H1 (cell line): Measurements from ENCODE around the gene HRH4. TPM values are rescaled to one million over a fixed set of nuclear protein-coding genes. Genes with fewer than 3 reads are reported as not detected.

Experiments used
- CTCF ChIA-PET: fragments of 300-600 bp; sonication (Branson Sonifier 250); formaldehyde crosslinking; loops from one replicate; lab custom pipeline; 2021; ENCODE audit not compliant: partially characterized antibody; lab: Charles Lee
- POLR2A ChIA-PET: fragments of 300-600 bp; sonication (Branson Sonifier 250); formaldehyde crosslinking; loops from one replicate; lab custom pipeline; 2021; ENCODE audit warnings: inconsistent platforms; ENCODE audit not compliant: partially characterized antibody; lab: Charles Lee
- DNase-seq, 2 experiments: peaks; one replicate each; pipeline versions ENCODE4 v3.0.0 to v3.0.0-alpha.2; 2010 to 2022; ENCODE audit warnings: low spot score in 2 of 2, low read depth in 1 of 2, mixed read lengths in 1 of 2
- FAIRE-seq: peaks from 2 replicates; lab custom pipeline; 2011; peaks lifted over from hg19 to GRCh38; lab: Jason Lieb, UNC
- H2AFZ ChIP-seq: 2 replicates; pipeline ENCODE4 v1.8.1; 2012; ENCODE audit warnings: low read length, inconsistent platforms
- H2AK5ac ChIP-seq: 2 replicates; pipeline ENCODE4 v1.6.1; 2013; ENCODE audit warnings: low read depth, low read length
- H2BK120ac ChIP-seq: replicated peaks from 2 replicates; pipeline ENCODE3; 2013; ENCODE audit warnings: low read depth, low read length, inconsistent platforms
- H2BK12ac ChIP-seq: 2 replicates; pipeline ENCODE4 v1.6.1; 2013; ENCODE audit warnings: low read depth, low read length
- H2BK15ac ChIP-seq: 2 replicates; pipeline ENCODE4 v1.6.1; 2013; ENCODE audit warnings: low read length
- H2BK20ac ChIP-seq: 2 replicates; pipeline ENCODE4 v1.6.1; 2013; ENCODE audit warnings: low read length
- H2BK5ac ChIP-seq: 2 replicates; pipeline ENCODE4 v1.6.1; 2013; ENCODE audit warnings: low read depth, low read length
- H3K14ac ChIP-seq: 2 replicates; pipeline ENCODE4 v1.6.1; 2013; ENCODE audit warnings: inconsistent platforms; ENCODE audit not compliant: insufficient read length
- H3K18ac ChIP-seq: 2 replicates; pipeline ENCODE4 v1.6.1; 2013; ENCODE audit warnings: low read length; ENCODE audit errors: extremely low read depth
- H3K23ac ChIP-seq: 2 replicates; pipeline ENCODE4 v1.6.1; 2013; ENCODE audit warnings: inconsistent platforms; ENCODE audit not compliant: insufficient read length
- H3K23me2 ChIP-seq: 2 replicates; pipeline ENCODE4 v1.6.1; 2013; ENCODE audit warnings: low read depth, low read length
- H3K27ac ChIP-seq: 2 replicates; pipeline ENCODE4 v1.6.1; 2011; ENCODE audit warnings: low read depth, low read length, inconsistent platforms
- H3K27me3 ChIP-seq, 4 experiments: replicated peaks in 1 of 4; 1 replicate in 1 of 4; 2 replicates in 3 of 4; pipeline versions ENCODE4 v1.6.1 to v1.8.1; 2011 to 2013; ENCODE audit warnings: low read length in 3 of 4, mild to moderate bottlenecking in 3 of 4, inconsistent platforms in 2 of 4, mixed read lengths in 2 of 4, moderate library complexity in 1 of 4; ENCODE audit not compliant: control insufficient read depth in 3 of 4, insufficient read depth in 3 of 4; ENCODE audit errors: extremely low read depth in 1 of 4
- H3K36me3 ChIP-seq, 4 experiments: 2 replicates each; pipeline versions ENCODE4 v1.6.1 to v1.8.1; 2011 to 2013; ENCODE audit warnings: mild to moderate bottlenecking in 4 of 4, low read length in 3 of 4, moderate library complexity in 2 of 4, control low read depth in 1 of 4, inconsistent platforms in 1 of 4; ENCODE audit not compliant: insufficient read depth in 4 of 4, control insufficient read depth in 2 of 4
- H3K4ac ChIP-seq: replicated peaks from 2 replicates; pipeline ENCODE3; 2013; ENCODE audit warnings: low read length, low read depth, mixed read lengths, inconsistent platforms; ENCODE audit not compliant: insufficient read length
- H3K4me1 ChIP-seq, 4 experiments: replicated peaks in 1 of 4; 1 replicate in 1 of 4; 2 replicates in 3 of 4; pipeline versions ENCODE4 v1.6.1 to v1.8.1; 2011 to 2013; ENCODE audit warnings: low read length in 3 of 4, inconsistent platforms in 2 of 4, mixed read lengths in 1 of 4; ENCODE audit not compliant: insufficient read depth in 4 of 4, control insufficient read depth in 3 of 4
- H3K4me2 ChIP-seq, 2 experiments: 2 replicates each; pipeline versions ENCODE4 v1.6.1 to v1.8.1; 2011 to 2013; ENCODE audit warnings: low read depth in 2 of 2, low read length in 2 of 2, control low read depth in 1 of 2, inconsistent platforms in 1 of 2, mild to moderate bottlenecking in 1 of 2; ENCODE audit not compliant: insufficient read depth in 1 of 2
- H3K4me3 ChIP-seq, 4 experiments: fragments of 200-600, 300-600 bp in 1 of 4; sonication (generic), shearing (Covaris generic), sonication (Bioruptor Twin) in 1 of 4; 2 replicates each; pipeline versions ENCODE4 v1.5.1 to v1.8.1; 2011 to 2016; ENCODE audit warnings: low read length in 4 of 4, low read depth in 3 of 4, control low read depth in 2 of 4, inconsistent platforms in 2 of 4, mild to moderate bottlenecking in 2 of 4, mixed read lengths in 1 of 4, moderate library complexity in 1 of 4; ENCODE audit not compliant: insufficient read depth in 2 of 4; ENCODE audit errors: extremely low read depth in 1 of 4
- H3K56ac ChIP-seq: replicated peaks from 2 replicates; pipeline ENCODE3; 2013; ENCODE audit warnings: low read depth, mild to moderate bottlenecking, mixed read lengths, low read length, inconsistent platforms; ENCODE audit not compliant: insufficient read length
- H3K79me1 ChIP-seq: 2 replicates; pipeline ENCODE4 v1.6.1; 2013; ENCODE audit warnings: low read depth, low read length, control low read depth
- H3K79me2 ChIP-seq, 2 experiments: 2 replicates each; pipeline versions ENCODE4 v1.6.1 to v1.8.1; 2012 to 2013; ENCODE audit warnings: low read length in 2 of 2, mild to moderate bottlenecking in 2 of 2, inconsistent platforms in 1 of 2; ENCODE audit not compliant: insufficient read depth in 2 of 2, control insufficient read depth in 1 of 2
- H3K9ac ChIP-seq, 4 experiments: replicated peaks in 1 of 4; 1 replicate in 1 of 4; 2 replicates in 3 of 4; pipeline versions ENCODE4 v1.6.1 to v1.8.1; 2011 to 2013; ENCODE audit warnings: low read depth in 3 of 4, low read length in 3 of 4, control low read depth in 2 of 4, mild to moderate bottlenecking in 2 of 4, moderate library complexity in 2 of 4, inconsistent platforms in 1 of 4; ENCODE audit errors: extremely low read depth in 1 of 4
- H3K9me3 ChIP-seq, 2 experiments: 2 replicates each; pipeline versions ENCODE4 v1.6.1 to v1.8.1; 2012 to 2013; ENCODE audit warnings: mild to moderate bottlenecking in 2 of 2, moderate library complexity in 2 of 2, control low read depth in 1 of 2, inconsistent platforms in 1 of 2, low read depth in 1 of 2, low read length in 1 of 2, mixed read lengths in 1 of 2; ENCODE audit not compliant: insufficient read depth in 2 of 2
- H4K20me1 ChIP-seq, 2 experiments: replicated peaks in 1 of 2; 2 replicates each; pipeline versions ENCODE3 to v1.8.1; 2011 to 2013; ENCODE audit warnings: inconsistent platforms in 2 of 2, low read length in 2 of 2, mild to moderate bottlenecking in 1 of 2; ENCODE audit not compliant: insufficient read depth in 2 of 2, control insufficient read depth in 1 of 2
- H4K5ac ChIP-seq: 2 replicates; pipeline ENCODE4 v1.6.1; 2013; ENCODE audit warnings: low read length, low read depth, mixed read lengths, inconsistent platforms; ENCODE audit not compliant: insufficient read length
- H4K8ac ChIP-seq: 2 replicates; pipeline ENCODE4 v1.8.0; 2013; ENCODE audit warnings: mild to moderate bottlenecking, moderate library complexity, low read length, inconsistent platforms; ENCODE audit not compliant: insufficient read depth; ENCODE audit errors: extremely low read depth
- H4K91ac ChIP-seq: replicated peaks from 2 replicates; pipeline ENCODE3; 2013; ENCODE audit warnings: low read length, mixed read lengths, inconsistent platforms; ENCODE audit not compliant: insufficient read length
- CEBPB ChIP-seq: IDR thresholded peaks from 2 replicates; pipeline ENCODE4 v1.6.1; 2012; ENCODE audit warnings: low read depth, low read length
- HDAC6 ChIP-seq: IDR thresholded peaks from one replicate; pipeline ENCODE4 v1.7.1; 2012; ENCODE audit warnings: low read depth, mild to moderate bottlenecking, inconsistent platforms, low read length, moderate library complexity
- KDM1A ChIP-seq: fragments of 200-600, 300-600 bp; sonication (generic); IDR thresholded peaks from 2 replicates; pipeline ENCODE4 v1.7.1; 2016; ENCODE audit warnings: mild to moderate bottlenecking, low read length, borderline replicate concordance
- MAFK ChIP-seq: IDR thresholded peaks from 2 replicates; pipeline ENCODE4 v1.6.1; 2012; ENCODE audit warnings: low read depth, mild to moderate bottlenecking, improper control_type of control experiment, low read length
- SAP30 ChIP-seq: fragments of 300-600 bp; sonication (generic); IDR thresholded peaks from 2 replicates; pipeline ENCODE4 v1.7.1; 2012; ENCODE audit warnings: low read length, moderate library complexity, mild to moderate bottlenecking, inconsistent platforms; ENCODE audit not compliant: insufficient read depth, insufficient replicate concordance
- TAF1 ChIP-seq: IDR thresholded peaks from 2 replicates; pipeline ENCODE4 v1.6.1; 2011; ENCODE audit warnings: mild to moderate bottlenecking, low read depth, low read length
- WGBS, 2 experiments: shearing (Covaris generic) in 1 of 2; methylation state at CpG; one replicate each; pipeline versions ENCODE4 v1.1.6 to v1.1.7; 2013 to 2015; ENCODE audit warnings: low lambda C conversion rate in 2 of 2, mixed read lengths in 2 of 2, inconsistent platforms in 1 of 2, low coverage in 1 of 2, missing lambda C conversion rate in 1 of 2; ENCODE audit not compliant: insufficient replicate concordance in 2 of 2, insufficient coverage in 1 of 2, insufficient read length in 1 of 2; ENCODE audit errors: extremely low coverage in 1 of 2, missing lambda C conversion rate in 1 of 2; 5-methylcytosine and 5-hydroxymethylcytosine counted together
- polyA plus RNA-seq, 7 experiments: library from polyadenylated mRNA; depleted of rRNA in 3 of 7; stranded (reverse) in 5 of 7; unstranded in 2 of 7; fragments of >200 nt in 5 of 7; fragments of 200-250 nt in 2 of 7; gene quantifications; 1 replicate in 5 of 7; 2 replicates in 1 of 7; 4 replicates in 1 of 7; pipeline versions ENCODE4 v1.2.1 to v1.2.3, GENCODE V29; 2011 to 2013; ENCODE audit warnings: missing spikeins in 2 of 7, mixed read lengths in 2 of 7
- total RNA-seq: library from RNA; stranded (reverse); fragmentation: NEBNext Ultra II Directional; extraction: Animal tissue kit (Norgen Biotek cat#: 25700); gene quantifications from 2 replicates; pipeline ENCODE4 v1.2.1, GENCODE V29; 2021

The HRH4 gene
- total and polyA plus RNA-seq, 2 of the 8 experiments (the other 6 are each of a cell fraction or from before 2014, with no cell fraction given) = 0.03 TPM; not detected in 1

DNA sequence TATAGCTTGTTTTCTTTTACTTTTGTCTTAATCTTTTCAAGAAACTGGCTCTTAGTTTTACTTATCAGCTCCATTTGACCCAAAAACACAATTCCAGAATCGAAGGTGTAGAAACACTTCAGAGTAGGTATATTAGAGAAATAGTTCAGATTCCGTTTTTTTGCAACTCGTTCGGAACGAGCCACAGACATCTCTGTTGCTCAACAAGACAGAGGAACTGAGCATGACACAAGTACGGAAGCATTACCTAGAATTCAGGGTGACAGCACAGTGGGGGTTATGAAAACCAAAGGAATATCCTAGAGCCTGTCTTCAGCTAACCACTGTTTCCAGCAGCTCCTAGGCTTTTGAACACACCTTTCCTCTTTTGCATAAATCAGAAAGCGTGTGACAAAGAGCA, 5.0 kb downstream of the HRH4 start:
- Histone ChIP-seq H3K4ac (no peak overlapping the region), H2AK5ac (no peak overlapping the region), H4K91ac (no peak overlapping the region), H3K23ac (no peak overlapping the region), H2BK20ac (no peak overlapping the region), H3K56ac (no peak overlapping the region), H3K9ac (no peak overlapping the region), H4K20me1 (no peaks in the 10 kb centered on the region), H4K8ac (no peak overlapping the region), H3K9me3 (no peaks in the 10 kb centered on the region), H3K14ac (no peak overlapping the region), H3K27me3 (no peaks in the 10 kb centered on the region), H2BK5ac (no peak overlapping the region), H3K23me2 (no peaks in the 10 kb centered on the region), H2AFZ (no peak overlapping the region), H3K79me2 (no peaks in the 10 kb centered on the region), H3K4me1 (0 out of 7 replicates have a peak, but pooled peaks cover 0 to 3% (median 0%) of the 10 kb centered on the region in 4 experiments), H3K4me2 (no peak overlapping the region), H3K27ac (no peak overlapping the region), H4K5ac (no peak overlapping the region), H3K18ac (no peak overlapping the region), H3K79me1 (no peaks in the 10 kb centered on the region), H2BK15ac (no peak overlapping the region), H2BK12ac (no peak overlapping the region), H2BK120ac (no peak overlapping the region), H3K4me3 (no peak overlapping the region), H3K36me3 (no peaks in the 10 kb centered on the region)
- CTCF ChIA-PET = interaction anchor here (1.5 to 6.0 kb wide), 3 partner anchors 23 to 49 kb away, joined by 6 to 42 read pairs (median 13); no protein-coding TSS in a partner anchor
- WGBS, 2 experiments = 80% methylated on average over 7 of the region's 7 CpGs; no CpG with 5 or more reads in 1 of the 2 experiments
- DNase-seq (no peak), FAIRE-seq (no peak)
- POLR2A ChIA-PET = no interaction called here
- TF ChIP-seq KDM1A = no peak
- no peak for TF ChIP-seq HDAC6
- no peak for TF ChIP-seq TAF1
- no peak for TF ChIP-seq MAFK
- no peak for TF ChIP-seq CEBPB
- no peak for TF ChIP-seq SAP30
